NCI-H146 (cell line): ENCODE data around the gene TPO.
A peak's percentile ranks its signal among the peaks of the same experiment; 100 is the strongest.

ENCODE experiments used
- DNase-seq: peaks from one replicate; lab custom pipeline; 2025; lab: John Stamatoyannopoulos, UW

The TPO gene

DNA sequence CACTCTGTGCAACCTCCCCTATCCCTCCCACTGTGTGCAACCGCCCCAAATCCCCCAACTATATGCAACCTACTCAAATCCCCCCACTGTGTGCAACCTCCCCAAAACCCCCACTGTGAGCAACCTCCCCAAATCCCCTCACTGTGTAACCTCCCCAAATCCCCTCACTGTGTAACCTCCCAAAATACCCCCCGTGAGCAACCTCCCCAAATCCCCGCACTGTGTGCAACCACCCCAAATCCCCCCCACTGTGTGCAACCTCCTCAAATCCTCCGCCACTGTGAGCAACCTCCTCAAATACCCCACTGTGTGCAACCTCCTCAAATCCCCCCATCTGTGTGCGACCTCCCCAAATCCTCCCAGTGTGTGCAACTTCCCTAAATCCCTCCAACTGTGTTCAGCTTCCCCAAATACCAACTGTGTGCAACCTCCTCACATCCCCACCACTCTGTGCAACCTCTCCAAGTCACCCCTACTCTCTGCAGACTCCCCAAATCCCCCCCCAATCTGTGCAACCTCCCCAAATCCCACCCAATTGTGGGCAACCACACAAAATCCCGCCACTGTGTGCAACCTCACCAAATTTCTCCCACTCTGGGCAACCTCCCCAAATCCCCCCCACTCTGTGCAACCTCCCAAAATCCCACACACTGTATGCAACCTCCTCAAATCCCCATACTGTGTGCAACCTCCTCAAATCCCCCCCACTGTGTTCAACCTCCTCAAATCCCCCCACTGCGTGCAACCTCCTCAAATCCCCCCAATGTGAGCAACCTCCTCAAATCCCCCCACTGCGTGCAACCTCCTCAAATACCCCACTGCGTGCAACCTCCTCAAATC is 114.1 kb downstream of the TPO start:
- no peak for DNase-seq

DNA sequence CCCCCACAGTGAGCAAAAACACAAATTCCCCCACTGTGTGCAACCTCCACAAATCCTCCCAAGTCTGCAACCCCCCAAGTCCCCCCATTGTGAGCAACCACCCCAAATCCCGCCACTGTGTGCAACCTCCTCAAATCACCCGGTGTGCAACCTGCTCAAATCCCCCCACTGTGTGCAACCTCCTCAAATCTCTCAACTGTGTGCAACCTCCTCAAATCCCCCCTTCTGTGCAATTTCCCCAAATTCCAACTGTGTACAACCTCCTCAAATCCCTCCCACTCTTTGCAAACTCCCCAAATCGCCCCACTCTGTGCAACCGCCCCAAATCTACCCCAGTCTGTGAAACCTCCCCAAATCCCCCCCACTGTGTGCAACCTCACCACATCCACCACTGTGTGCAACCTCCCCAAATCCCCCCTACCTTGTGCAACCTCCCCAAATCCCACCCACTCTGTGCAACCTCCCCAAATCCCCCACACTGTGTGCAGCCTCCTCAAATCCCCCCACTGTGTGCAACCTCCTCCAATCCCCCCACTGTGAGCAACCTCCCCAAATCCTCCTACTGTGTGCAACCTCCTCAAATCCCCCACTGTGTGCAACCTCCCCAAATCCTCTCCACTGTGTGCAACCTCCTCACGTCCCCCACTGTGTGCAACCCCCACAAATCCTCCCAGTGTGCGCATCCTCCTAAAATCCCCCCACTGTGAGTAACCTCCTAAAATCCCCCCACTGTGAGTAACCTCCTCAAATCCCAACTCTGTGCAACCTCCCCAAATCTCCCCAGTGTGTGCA is 115.2 kb downstream of the TPO start:
- DNase-seq = no peak

DNA sequence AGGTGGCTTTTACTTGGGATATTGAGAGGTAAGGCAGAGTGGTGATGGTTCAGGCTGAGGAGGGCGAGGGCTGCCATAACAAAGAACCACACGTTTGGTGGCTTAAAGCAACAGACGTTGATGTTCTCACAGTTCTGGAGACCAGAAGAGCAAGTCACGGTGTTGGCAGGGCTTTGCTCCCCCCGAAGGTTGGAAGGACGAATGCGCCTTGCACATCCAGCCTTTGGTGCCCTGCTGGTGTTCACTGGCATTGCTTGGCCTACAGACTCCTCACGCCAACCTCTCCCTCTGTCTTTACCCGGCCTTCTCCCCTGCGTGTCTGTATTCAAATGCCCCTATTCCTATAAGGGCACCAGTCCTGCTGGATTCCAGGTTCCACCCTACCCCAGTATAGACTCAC is 125.4 kb downstream of the TPO start:
- no peak for DNase-seq

DNA sequence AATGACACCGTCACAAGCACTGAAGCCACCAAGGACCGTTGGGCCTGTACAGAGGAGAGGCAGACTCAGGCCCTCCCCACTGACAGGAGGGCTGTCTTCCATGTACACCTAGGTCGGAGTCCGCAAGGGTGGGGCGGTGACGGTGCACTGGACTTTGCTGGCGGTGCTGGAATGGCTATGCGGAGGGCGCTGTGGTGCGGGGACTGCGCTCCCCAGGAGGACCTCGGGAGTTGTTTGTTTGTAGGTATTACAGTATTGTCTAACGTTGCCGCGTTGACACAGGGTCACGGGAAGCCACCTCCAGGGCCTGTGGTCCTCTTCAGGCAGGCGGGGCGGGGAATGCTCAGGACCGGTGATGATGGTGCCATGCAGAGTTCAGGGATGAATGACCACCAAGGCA is 126.2 kb downstream of the TPO start:
- no peak for DNase-seq

DNA sequence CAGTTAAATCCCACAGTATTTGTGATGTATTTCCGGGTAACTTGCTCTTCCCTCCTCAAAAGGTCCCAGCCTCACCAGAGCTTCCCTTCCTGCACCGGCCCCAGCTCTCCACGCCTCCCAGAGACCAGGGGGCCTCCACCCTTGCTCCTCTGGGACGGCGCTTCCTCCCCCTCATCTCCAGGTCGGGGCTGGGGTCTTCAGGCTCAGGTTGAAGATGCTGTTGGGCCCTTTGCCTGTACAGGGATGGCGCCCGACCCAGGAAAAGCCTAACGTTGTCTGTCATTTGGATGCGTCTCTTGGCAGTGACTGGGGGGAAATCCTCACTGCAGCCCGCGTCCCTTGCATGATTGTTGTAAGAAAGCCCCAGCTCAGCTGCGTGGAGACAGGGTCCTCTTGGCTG is 126.7 kb downstream of the TPO start:
- no peak for DNase-seq

DNA sequence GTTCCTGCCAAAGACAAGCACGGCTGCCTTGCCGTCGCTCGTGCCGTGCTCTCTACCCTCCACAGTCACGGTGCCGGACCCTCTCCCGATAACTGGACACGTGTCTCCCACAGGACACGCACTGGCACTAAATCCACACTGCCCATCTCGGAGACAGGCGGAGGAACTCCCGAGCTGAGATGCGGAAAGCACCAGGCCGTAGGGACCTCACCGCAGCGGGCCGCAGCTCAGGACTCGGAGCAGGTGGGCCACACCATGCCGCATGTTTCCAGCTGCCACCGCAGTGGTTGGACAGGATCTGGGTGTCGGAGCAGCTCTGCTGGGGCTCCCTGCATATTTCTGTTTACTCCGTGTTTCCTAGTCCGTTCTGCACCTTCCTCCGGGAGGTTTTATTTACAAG is 127.2 kb downstream of the TPO start:
- no peak for DNase-seq

DNA sequence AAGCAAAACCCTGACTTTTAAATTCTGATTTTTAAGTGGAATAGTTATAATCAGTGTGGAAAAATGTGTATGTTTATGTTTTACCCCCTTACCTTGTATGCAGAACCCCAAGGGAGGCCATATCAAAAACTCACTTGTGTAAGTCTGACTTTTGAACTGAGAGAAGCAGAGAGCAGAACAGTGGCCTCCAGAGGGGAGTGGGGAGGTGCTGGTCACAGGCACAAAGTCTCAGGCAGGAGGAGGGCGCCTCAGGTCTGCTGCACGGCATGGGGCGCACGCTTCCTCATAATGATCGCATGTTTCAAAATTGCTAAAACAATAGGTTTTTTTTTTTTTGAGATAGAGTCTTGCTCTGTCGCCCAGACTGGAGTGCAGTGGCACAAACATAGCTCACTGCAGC is 127.8 kb downstream of the TPO start:
- DNase-seq = no peak

DNA sequence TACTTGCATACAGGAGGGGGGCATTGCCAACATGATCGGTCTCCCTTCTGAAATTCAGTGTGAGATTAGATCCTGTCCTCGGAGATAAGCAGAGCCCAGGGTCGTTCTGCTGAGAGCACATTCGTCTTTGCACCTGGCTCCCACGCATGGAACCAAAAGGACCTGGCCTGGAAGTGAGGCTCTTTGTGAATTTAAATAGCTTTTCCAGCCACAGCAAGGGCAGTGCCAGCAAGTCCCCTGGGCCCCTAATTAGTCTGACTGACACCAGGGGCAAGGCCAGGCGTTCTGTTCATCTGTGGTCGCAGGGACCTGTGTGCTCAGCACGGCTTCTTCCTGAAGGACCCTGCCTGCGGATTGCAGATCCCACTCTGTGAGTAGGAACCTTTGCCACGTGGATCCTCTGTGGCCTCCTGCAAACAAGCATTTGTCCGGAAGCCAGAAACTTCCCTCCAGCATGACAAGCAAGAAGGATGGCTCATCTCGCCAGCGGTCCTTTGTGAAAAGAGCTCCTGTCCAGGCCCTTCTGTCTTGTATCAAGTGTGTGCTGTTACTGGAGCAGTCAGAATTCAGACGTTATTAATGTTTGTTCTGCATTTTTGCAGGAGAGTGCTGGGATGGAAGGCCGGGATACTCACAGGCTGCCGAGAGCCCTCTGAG is 128.7 kb downstream of the TPO start:
- DNase-seq = no peak

DNA sequence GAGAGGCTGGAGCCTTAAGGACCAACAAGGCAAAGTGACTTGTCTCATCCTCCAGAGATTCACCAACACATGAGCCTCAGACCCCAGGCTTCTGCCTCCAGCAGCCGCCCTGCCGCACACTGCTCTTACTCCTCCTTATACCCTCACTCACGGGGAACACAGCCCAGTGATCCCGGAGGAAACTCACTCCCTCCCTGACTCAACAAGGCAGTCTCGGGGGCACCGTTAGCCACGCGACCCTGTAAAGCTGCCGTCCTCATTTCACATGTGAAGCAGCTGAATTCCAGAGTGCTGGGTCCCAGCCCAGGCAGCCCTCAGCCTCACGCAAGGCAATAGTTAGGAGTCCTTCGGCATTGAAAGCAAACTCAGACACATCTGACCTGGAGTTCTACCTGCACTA is 129.7 kb downstream of the TPO start:
- no peak for DNase-seq

DNA sequence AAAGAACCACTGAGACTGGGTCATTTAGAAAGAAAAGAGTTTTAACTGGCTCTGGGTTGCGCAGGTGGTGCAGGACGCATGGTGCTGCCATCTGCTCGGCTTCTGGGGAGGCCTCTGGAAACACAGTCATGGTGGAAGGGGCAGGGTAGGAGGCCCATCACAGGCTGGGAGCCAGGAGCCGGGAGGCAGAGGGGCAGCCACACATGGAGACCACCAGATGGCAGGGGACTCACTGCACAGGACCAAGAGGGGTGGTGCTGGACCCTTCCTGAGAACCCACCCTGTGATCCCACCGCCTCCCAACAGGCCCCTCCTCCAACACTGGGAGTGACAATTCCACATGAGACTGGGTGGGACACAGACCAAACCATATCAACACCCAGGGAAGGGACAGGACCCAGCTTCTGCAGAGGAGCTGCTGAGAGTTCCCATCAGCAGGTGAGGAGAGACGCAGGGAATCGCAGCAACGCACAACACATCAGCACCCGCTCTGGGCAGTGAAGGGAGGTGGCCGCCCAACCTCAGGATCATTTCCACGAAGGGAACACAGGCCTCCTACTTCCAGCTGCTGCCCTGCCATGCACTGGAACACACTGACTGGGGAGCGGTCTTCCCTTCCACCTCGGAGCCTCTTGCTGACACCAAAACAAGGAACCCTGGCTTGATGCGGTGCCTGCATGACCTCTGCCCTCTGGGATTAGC is 130.7 kb downstream of the TPO start:
- no peak for DNase-seq

DNA sequence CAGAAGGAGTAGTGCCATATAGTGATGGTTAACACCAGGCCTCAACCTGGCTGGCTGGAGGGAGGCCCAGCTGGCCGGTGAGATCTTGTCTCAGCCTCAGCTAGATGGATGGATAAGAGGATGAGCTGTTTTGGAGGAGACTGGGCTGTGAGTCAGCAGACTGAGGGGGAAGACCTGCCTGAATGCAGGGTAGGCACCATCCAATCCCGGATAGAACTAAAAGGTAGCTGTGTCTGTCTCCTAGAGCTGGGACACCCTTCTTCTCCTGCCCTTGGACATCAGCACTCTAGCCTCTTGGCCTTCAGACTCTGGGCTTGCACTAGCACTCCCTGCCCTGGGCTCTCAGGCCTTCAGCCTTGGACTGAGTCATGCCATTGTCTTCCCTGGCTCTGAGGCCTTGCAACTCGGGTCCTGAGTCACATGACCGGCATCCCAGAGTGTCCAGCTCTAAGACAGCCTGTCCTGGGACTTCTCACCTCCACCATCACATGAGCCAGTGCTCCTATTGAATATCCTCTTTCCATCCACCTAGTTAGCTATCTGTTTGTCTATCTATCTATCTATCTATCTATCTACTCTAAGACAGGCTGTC is 131.3 kb downstream of the TPO start:
- DNase-seq = no peak

DNA sequence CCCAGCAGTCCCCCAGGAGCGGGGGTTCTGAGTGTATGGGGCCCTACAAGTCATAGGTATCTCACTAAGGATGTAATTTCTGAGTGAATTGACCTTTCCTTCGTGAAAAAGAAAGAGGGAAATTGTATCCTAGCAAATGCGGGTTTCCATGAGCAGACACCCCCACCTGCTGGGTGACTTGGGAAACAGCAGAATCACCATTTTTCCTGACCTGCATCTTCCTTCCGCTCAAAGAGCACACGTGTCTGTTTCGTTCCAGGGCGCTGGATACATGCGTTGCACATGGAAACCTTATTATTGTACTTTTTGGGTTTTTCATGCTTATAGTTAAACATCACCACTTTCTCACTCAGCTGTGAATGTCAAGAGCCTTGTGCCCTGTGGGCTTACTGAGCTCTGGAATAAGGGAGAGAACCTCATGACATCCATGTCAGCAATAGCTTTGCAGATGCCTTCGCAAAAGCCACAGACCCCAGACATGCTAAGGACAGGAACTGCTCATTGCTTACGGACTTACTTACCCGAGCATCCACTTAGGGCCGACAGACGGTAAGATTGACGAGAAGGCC is 132.8 kb downstream of the TPO start:
- DNase-seq = peak; percentile 26

DNA sequence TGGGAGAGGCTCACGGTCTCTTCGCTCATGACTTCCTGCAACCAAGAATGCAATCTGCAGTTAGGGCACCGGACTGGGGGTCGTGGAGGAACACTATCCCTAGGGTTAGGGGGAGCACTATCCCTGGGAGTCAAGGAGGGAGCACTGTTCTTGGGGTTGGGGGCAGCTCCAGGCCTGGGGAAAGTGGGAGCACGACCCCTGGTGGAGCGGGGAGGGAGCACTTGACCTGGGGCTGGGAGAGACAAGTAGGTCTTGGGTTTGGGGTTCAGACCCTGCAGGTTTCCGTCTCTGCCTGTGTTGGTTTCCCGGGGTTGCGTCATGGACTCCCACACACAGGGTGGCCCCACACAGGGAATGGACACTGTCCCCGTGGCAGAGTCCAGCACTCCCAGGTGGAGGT is 133.6 kb downstream of the TPO start:
- no peak for DNase-seq

DNA sequence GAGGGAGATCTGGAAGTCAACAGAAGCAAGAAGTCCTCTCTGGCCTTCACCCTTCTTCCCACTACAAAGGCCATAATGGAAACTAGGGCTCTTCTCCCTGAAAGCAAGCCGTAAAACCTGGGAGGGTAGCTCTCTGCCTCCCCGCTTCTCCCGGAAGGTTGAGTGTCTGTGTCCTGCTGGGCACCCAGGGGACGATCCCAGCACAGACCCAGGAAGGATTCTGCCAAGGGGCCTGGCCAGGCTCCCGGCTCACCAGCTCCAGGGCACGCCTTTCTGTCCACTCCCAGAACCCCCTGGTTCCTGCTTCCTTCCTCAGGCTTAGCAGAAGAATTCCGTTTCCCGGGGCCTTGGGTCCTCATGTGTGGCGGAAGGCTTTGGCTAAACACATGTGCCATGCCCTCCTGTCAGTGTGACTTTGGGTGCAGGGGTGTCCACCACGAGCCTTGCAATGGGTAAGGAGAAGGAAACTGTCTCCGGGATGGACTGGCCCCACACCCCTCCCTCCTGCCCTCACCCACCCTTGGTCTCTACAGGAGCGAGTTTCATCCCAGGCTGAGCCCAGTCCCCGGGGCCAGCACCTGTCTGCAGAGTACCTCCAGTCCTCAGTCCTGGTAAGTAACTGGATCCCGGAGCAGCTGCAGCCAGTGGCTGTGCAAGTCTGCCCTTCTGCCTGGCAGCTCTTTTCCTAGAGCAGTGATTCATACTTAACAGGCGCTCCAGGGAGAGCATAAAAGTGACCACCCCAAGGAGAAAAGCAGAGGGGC is 135.8 kb downstream of the TPO start:
- DNase-seq = no peak

DNA sequence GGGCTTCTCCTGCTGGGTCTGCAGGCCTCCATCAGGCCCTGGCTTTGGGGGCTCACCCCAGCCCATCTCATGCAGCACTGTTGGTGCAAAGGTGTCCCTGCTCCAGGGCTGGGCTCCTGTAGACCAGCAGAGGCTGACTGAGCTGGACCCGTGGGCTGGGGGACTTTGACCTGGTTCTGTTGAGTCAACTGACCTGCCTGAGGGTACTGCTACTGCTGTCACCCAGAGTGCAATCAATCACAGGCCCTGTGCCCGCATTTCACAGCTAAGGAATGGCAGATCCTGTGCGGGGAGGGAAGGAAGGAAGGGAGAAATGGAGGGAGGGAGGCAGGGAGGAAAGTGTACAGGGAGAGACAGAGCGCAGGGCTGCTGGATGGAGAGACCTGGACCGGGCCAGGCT is 136.8 kb downstream of the TPO start:
- DNase-seq = no peak

DNA sequence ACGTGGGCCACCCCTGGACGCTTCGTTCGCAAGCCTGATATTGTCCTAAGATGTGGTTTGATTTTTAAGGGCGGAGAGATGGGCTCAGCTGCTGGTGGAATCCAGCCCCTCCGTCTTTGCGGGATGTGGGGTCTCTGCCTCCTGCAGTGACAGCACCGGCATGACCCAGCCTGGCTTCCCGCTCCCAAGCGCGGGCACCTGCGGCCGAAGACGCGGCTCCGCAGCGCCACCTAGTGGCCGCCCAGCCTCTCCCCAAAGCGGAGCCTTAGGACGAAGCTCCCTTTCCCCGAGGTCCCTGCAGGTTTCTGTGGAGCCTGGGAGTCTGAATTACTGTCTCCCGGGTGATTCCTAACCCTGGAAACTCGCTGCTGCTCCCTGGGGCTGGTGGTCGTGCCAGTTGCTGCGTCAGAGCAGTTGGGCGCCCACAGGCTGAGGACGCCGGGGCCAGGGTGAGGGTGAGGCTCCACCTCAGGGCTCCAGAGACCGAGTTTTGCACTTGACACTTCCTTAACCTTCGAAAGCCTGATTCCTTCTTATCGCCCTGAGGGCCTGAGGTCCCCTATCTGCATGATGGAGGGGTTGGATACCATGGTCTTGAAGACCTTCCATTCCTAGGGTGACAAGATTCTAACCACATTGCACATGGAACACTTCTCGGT is 137.5 kb downstream of the TPO start:
- DNase-seq = peak; percentile 36

DNA sequence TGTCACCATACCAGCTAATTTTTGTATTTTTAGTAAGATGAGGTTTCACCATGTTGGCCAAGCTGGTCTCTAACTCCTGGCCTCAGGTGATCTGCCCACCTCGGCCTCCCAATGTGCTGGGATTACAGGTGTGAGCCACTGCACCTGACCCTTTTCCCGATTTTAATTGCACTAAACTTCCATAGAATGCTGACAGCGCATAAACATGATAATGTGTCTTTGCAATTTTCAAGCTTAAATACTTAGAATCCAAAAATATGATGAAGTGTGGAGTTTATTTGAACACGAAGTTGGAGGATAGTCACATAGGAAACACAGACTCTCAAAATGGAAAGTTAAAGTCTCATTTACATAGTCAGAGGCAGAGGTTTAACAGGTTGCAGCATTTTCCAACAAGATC is 138.6 kb downstream of the TPO start:
- no peak for DNase-seq

DNA sequence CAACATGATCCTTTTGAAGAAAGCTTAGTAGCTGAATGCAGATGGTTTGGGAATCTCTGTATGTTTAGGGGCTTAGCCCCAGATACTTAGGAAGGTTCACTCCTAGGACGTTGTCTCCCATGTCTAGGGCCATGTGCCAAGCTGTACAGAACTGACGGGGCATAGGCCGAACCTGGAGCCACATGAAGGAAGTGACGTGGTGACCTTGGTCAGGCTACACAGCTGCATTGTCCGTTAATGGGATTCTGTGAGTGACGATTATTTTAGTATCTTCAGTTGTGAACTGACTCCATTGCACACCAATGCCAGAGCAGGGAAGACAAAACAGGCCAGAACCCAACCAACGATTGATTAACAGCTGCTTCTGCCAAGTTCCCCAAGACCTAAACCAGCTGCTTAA is 139.3 kb downstream of the TPO start:
- DNase-seq = no peak

DNA sequence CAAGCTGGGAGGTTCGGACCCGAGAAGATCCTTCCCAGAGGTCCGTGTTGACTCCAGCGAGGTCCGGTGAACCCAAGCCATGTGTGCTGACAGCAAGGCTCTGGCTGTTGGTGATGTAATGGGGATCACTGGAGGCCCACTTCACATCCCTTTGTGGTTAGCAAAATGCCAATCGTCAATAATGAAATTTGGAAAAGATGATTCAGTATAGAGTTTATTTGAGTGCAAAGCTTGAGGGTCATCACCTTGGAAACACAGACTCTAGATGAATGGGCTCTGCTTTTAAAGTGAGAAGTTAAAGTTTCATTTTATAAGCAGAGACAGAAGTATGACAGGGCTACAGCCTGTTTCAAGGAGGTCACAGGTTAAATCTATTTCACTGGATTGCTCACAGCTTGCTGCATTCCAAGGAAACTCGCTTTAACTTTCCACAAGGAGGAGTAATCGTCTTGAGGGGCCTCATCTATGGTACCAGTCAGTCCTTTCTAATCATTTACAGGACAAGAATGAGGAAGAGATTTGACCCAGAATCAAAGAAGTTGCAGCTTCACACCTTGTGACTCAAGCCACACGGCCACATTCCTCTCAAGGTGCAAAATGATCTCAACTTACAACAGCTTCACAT is 140.5 kb downstream of the TPO start:
- no peak for DNase-seq

DNA sequence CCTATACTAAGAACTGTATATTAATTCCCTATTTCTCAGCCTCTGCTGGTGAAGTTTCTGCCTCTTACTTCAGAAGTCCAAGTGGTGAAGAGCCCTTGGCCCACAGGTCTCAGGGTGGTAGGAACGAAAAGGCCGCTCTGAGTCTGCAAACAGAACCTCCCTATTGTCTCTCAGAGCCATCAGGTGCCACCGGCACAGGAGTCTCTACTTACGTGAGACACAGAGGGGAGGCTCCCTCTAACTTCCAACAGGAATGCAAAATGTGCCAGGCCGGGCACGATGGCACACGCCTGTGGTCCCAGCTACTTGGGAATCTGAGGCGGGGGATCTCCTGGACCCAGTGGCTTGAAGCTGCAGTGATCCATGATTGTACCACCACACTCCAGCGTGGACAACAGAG is 143.0 kb downstream of the TPO start:
- no peak for DNase-seq
